ENCODE results near the gene GGTA1. TPM values are rescaled to one million over a fixed set of nuclear protein-coding genes. Genes with fewer than 3 reads are reported as not detected.

The GGTA1 gene
- total and polyA plus RNA-seq, 2 experiments from 2014 or later, result 0.16 TPM; not detected in 1

DNA sequence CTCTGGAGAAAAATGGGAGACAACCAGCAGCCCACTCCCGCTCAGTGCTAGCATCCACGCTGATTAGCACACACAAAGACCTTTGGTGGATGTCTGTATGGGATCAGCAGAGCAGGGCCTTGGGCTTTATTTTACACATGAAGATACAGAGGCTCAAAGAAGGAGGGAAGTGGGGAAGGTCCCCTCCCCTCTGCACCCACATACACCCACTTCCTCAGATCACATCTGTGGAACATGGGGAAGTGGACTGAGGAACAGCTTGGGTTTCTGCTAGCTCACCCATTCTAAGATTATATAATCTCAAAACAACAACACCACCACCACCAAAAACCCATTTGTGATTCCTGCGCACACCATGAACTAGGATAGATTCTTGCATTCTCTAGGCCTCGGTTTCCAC is 14.0 kb downstream of the GGTA1 start:
- Histone ChIP-seq H3K4me3 (no peak overlapping the region), H2AFZ (no peak overlapping the region), H3K4me1 (ENCODE audit: insufficient read depth) (no peaks in the 10 kb centered on the region), H3K4me2 (no peak overlapping the region), H3F3A (replicated peaks; ENCODE audit: low read depth) (no peaks in the 10 kb centered on the region), H3K9me2 (ENCODE audit: insufficient read depth) (no peaks in the 10 kb centered on the region), H4K20me1 (replicated peaks; ENCODE audit: insufficient read depth) (no peaks in the 10 kb centered on the region), H3K79me2 (replicated peaks; ENCODE audit: insufficient read depth) (no peaks in the 10 kb centered on the region), H3K36me3 (ENCODE audit: insufficient read depth) (no peaks in the 10 kb centered on the region), H3K27ac (ENCODE audit: low read depth) (no peak overlapping the region), H3K27me3 (ENCODE audit: insufficient read depth) (no peaks in the 10 kb centered on the region)
- Mint-ChIP-seq H3K36me3 (ENCODE audit: low read depth) (no peaks in the 10 kb centered on the region), H3K27me3 (ENCODE audit: insufficient read depth, low read depth, poor library complexity) (peaks cover 11% of the 10 kb centered on the region), H3K9me3 (no peaks in the 10 kb centered on the region), H3K4me3 (no peak overlapping the region), H3K4me1 (no peaks in the 10 kb centered on the region), H3K27ac (no peak overlapping the region)
- DNase-seq (ENCODE audit: low spot score) (no peak), ATAC-seq (no peak)
- TF ChIP-seq ZNF331 (CRISPR knock-in tag; IDR thresholded peaks at IDR 0.05; ENCODE audit: low read depth), result no peak
- TF ChIP-seq EZH2phosphoT487 (IDR thresholded peaks at IDR 0.05; ENCODE audit: unreplicated experiment), result no peak
- TF ChIP-seq STAT1 (IDR thresholded peaks at IDR 0.05; ENCODE audit: unreplicated experiment), result no peak
- no peak for TF ChIP-seq POLR2AphosphoS5 (IDR thresholded peaks at IDR 0.05; ENCODE audit: low read depth)
- TF ChIP-seq, protein P1, sequence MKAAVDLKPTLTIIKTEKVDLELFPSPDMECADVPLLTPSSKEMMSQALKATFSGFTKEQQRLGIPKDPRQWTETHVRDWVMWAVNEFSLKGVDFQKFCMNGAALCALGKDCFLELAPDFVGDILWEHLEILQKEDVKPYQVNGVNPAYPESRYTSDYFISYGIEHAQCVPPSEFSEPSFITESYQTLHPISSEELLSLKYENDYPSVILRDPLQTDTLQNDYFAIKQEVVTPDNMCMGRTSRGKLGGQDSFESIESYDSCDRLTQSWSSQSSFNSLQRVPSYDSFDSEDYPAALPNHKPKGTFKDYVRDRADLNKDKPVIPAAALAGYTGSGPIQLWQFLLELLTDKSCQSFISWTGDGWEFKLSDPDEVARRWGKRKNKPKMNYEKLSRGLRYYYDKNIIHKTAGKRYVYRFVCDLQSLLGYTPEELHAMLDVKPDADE (IDR thresholded peaks at IDR 0.05), result no peak
- TF ChIP-seq, protein P2, sequence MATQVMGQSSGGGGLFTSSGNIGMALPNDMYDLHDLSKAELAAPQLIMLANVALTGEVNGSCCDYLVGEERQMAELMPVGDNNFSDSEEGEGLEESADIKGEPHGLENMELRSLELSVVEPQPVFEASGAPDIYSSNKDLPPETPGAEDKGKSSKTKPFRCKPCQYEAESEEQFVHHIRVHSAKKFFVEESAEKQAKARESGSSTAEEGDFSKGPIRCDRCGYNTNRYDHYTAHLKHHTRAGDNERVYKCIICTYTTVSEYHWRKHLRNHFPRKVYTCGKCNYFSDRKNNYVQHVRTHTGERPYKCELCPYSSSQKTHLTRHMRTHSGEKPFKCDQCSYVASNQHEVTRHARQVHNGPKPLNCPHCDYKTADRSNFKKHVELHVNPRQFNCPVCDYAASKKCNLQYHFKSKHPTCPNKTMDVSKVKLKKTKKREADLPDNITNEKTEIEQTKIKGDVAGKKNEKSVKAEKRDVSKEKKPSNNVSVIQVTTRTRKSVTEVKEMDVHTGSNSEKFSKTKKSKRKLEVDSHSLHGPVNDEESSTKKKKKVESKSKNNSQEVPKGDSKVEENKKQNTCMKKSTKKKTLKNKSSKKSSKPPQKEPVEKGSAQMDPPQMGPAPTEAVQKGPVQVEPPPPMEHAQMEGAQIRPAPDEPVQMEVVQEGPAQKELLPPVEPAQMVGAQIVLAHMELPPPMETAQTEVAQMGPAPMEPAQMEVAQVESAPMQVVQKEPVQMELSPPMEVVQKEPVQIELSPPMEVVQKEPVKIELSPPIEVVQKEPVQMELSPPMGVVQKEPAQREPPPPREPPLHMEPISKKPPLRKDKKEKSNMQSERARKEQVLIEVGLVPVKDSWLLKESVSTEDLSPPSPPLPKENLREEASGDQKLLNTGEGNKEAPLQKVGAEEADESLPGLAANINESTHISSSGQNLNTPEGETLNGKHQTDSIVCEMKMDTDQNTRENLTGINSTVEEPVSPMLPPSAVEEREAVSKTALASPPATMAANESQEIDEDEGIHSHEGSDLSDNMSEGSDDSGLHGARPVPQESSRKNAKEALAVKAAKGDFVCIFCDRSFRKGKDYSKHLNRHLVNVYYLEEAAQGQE (IDR thresholded peaks at IDR 0.05; ENCODE audit: unreplicated experiment), result no peak
- TF ChIP-seq ZNF114 (CRISPR knock-in tag; IDR thresholded peaks at IDR 0.05), result no peak
- no peak for TF ChIP-seq CREB1 (CRISPR knock-in tag; IDR thresholded peaks at IDR 0.05; ENCODE audit: low read depth)
- TF ChIP-seq, protein P3, sequence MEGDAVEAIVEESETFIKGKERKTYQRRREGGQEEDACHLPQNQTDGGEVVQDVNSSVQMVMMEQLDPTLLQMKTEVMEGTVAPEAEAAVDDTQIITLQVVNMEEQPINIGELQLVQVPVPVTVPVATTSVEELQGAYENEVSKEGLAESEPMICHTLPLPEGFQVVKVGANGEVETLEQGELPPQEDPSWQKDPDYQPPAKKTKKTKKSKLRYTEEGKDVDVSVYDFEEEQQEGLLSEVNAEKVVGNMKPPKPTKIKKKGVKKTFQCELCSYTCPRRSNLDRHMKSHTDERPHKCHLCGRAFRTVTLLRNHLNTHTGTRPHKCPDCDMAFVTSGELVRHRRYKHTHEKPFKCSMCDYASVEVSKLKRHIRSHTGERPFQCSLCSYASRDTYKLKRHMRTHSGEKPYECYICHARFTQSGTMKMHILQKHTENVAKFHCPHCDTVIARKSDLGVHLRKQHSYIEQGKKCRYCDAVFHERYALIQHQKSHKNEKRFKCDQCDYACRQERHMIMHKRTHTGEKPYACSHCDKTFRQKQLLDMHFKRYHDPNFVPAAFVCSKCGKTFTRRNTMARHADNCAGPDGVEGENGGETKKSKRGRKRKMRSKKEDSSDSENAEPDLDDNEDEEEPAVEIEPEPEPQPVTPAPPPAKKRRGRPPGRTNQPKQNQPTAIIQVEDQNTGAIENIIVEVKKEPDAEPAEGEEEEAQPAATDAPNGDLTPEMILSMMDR (conservative IDR thresholded peaks at IDR 0.05; ENCODE audit: low read depth in 2 of 2), result no peak
- TF ChIP-seq, protein P4, sequence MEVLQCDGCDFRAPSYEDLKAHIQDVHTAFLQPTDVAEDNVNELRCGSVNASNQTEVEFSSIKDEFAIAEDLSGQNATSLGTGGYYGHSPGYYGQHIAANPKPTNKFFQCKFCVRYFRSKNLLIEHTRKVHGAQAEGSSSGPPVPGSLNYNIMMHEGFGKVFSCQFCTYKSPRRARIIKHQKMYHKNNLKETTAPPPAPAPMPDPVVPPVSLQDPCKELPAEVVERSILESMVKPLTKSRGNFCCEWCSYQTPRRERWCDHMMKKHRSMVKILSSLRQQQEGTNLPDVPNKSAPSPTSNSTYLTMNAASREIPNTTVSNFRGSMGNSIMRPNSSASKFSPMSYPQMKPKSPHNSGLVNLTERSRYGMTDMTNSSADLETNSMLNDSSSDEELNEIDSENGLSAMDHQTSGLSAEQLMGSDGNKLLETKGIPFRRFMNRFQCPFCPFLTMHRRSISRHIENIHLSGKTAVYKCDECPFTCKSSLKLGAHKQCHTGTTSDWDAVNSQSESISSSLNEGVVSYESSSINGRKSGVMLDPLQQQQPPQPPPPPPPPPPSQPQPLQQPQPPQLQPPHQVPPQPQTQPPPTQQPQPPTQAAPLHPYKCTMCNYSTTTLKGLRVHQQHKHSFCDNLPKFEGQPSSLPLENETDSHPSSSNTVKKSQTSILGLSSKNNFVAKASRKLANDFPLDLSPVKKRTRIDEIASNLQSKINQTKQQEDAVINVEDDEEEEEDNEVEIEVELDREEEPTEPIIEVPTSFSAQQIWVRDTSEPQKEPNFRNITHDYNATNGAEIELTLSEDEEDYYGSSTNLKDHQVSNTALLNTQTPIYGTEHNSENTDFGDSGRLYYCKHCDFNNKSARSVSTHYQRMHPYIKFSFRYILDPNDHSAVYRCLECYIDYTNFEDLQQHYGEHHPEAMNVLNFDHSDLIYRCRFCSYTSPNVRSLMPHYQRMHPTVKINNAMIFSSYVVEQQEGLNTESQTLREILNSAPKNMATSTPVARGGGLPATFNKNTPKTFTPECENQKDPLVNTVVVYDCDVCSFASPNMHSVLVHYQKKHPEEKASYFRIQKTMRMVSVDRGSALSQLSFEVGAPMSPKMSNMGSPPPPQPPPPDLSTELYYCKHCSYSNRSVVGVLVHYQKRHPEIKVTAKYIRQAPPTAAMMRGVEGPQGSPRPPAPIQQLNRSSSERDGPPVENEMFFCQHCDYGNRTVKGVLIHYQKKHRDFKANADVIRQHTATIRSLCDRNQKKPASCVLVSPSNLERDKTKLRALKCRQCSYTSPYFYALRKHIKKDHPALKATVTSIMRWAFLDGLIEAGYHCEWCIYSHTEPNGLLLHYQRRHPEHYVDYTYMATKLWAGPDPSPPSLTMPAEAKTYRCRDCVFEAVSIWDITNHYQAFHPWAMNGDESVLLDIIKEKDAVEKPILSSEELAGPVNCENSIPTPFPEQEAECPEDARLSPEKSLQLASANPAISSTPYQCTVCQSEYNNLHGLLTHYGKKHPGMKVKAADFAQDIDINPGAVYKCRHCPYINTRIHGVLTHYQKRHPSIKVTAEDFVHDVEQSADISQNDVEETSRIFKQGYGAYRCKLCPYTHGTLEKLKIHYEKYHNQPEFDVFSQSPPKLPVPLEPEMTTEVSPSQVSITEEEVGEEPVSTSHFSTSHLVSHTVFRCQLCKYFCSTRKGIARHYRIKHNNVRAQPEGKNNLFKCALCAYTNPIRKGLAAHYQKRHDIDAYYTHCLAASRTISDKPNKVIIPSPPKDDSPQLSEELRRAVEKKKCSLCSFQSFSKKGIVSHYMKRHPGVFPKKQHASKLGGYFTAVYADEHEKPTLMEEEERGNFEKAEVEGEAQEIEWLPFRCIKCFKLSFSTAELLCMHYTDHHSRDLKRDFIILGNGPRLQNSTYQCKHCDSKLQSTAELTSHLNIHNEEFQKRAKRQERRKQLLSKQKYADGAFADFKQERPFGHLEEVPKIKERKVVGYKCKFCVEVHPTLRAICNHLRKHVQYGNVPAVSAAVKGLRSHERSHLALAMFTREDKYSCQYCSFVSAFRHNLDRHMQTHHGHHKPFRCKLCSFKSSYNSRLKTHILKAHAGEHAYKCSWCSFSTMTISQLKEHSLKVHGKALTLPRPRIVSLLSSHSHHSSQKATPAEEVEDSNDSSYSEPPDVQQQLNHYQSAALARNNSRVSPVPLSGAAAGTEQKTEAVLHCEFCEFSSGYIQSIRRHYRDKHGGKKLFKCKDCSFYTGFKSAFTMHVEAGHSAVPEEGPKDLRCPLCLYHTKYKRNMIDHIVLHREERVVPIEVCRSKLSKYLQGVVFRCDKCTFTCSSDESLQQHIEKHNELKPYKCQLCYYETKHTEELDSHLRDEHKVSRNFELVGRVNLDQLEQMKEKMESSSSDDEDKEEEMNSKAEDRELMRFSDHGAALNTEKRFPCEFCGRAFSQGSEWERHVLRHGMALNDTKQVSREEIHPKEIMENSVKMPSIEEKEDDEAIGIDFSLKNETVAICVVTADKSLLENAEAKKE (CRISPR knock-in tag; IDR thresholded peaks at IDR 0.05), result no peak
- TF ChIP-seq EZH2 (IDR thresholded peaks at IDR 0.05; ENCODE audit: low read depth, unreplicated experiment), result no peak
- no peak for TF ChIP-seq NANOG (IDR thresholded peaks at IDR 0.05; ENCODE audit: borderline replicate concordance)
- no peak for TF ChIP-seq JUNB (IDR thresholded peaks at IDR 0.05; ENCODE audit: unreplicated experiment)

Data from GM23338 (cell line).